Measurements from ENCODE around the gene FAM114A1.

- TF ChIP-seq CTCF (conservative IDR thresholded peaks at IDR 0.05; ENCODE audit: low read length) (no peak), EZH2phosphoT487 (IDR thresholded peaks at IDR 0.05; ENCODE audit: borderline replicate concordance) (no peak)
Observed at GRCh38 chr4:38946919-38947318, 79.3 kb downstream of the FAM114A1 start.
